Left cardiac atrium (tissue), 4 donors: ENCODE results near the gene DLD. TPM values are rescaled to one million over a fixed set of nuclear protein-coding genes. Genes with fewer than 3 reads are reported as not detected.
A peak's percentile ranks its signal among the peaks of the same experiment; 100 is the strongest.
"Not testable (repeated sequence)": the region's sequence is repeated elsewhere in the genome, so short reads cannot be mapped to it uniquely, and the experiment has no call there.

Source experiments
- ATAC-seq, 2 donors: fragments of 200-7000 bp; cut with Tn5 transposase; one replicate each; pipeline ENCODE4 v1.9.1; 2020; ENCODE audit warnings: mild to moderate bottlenecking in 2 of 2, moderate library complexity in 2 of 2
- DNase-seq: peaks from one replicate; pipeline ENCODE4 v3.0.0-alpha.2; 2020
- intact Hi-C, 2 donors: fragments of 100-400 bp; cut with DNase I; formaldehyde crosslinking; loops; one replicate each; pipeline versions ENCODE4 v1.14.1 to v1.15.1; 2022 to 2023
- total RNA-seq, 2 donors: library from RNA; stranded (reverse); fragmentation: NEBNext Ultra II Directional; extraction: Animal tissue kit (Norgen Biotek cat#: 25700); gene quantifications; one replicate each; pipeline ENCODE4 v1.2.1, GENCODE V29; 2021
- donor health status: DM: no; HTN: yes; CAD: no.
- donor health status: DM: no; HTN: yes; CAD: no; lungs with severe emphysema.
- donor health status: DM: yes; HTN: yes; CAD: no.
- donor health status: Dilated cardiomyopathy.

The DLD gene
- total RNA-seq, 2 donors from 2014 or later: 159 to 179 TPM

- intact Hi-C loops: loop anchor here (5.0 to 10.0 kb wide), 2 partner anchors 146 to 403 kb away; no protein-coding TSS in a partner anchor
- ATAC-seq (no peak), DNase-seq (no peak)
Measured at GRCh38 chr7:107870427-107871000, 20.5 kb upstream of the DLD start.

- intact Hi-C loops: loop anchor here (5.0 to 10.0 kb wide), 2 partner anchors 149 to 407 kb away; no protein-coding TSS in a partner anchor
- DNase-seq: no peak
- no peak for ATAC-seq
Measured at GRCh38 chr7:107874111-107874510, 16.9 kb upstream of the DLD start.

- DNase-seq (no peak), ATAC-seq (peak; percentile 84 to 89)
- intact Hi-C loops: loop anchor here (5.0 to 10.0 kb wide), 4 partner anchors 133 to 408 kb away; partner anchors contain the start of gene CBLL1 (in 1 of the 2)
Measured at GRCh38 chr7:107874605-107875446, 16.2 kb upstream of the DLD start.

- DNase-seq: no peak
- intact Hi-C loops: loop anchor here (5.0 to 10.0 kb wide), 3 partner anchors 135 to 270 kb away; partner anchors contain the start of gene CBLL1 (in 1 of the 2)
- ATAC-seq: no peak
Measured at GRCh38 chr7:107876916-107877315, 14.1 kb upstream of the DLD start.

GRCh38 chr7:107877731-107878382 lies 13.1 kb upstream of the DLD start:
- ATAC-seq (no peak), DNase-seq (no peak)
- intact Hi-C loops: loop anchor here (5.0 to 10.0 kb wide), 3 partner anchors 136 to 269 kb away; partner anchors contain the start of gene CBLL1 (in 1 of the 2)

- intact Hi-C loops: loop anchor here (5.0 to 10.0 kb wide), 3 partner anchors 136 to 269 kb away; partner anchors contain the start of gene CBLL1 (in 1 of the 2)
- DNase-seq (no peak), ATAC-seq (no peak)
Measured at GRCh38 chr7:107878636-107879035, 12.3 kb upstream of the DLD start.

- ATAC-seq (peak; percentile 67 to 76), DNase-seq (no peak)
- intact Hi-C loops: loop anchor here (5.0 to 10.0 kb wide), 3 partner anchors 137 to 268 kb away; partner anchors contain the start of gene CBLL1 (in 1 of the 2)
Measured at GRCh38 chr7:107879400-107880035, 11.5 kb upstream of the DLD start.

- DNase-seq: no peak
- intact Hi-C loops: no loop called here
- ATAC-seq: peak in 1 of 2 donors; percentile 67
Measured at GRCh38 chr7:107882766-107883165, 8.2 kb upstream of the DLD start.

- ATAC-seq: no peak
- intact Hi-C loops: no loop called here
- no peak for DNase-seq
Measured at GRCh38 chr7:107884066-107884818, 6.7 kb upstream of the DLD start.

GRCh38 chr7:107887827-107888226 lies 3.2 kb upstream of the DLD start:
- DNase-seq, ATAC-seq, intact Hi-C loops: not testable (repeated sequence)

- intact Hi-C loops: no loop called here
- DNase-seq: no peak
- no peak for ATAC-seq
Measured at GRCh38 chr7:107889992-107890391, 991 bp upstream of the DLD start.

GRCh38 chr7:107890493-107890961 lies 456 bp upstream of the DLD start:
- intact Hi-C loops: no loop called here
- DNase-seq: no peak
- peak in 1 of 2 donors; percentile 17 for ATAC-seq

- DNase-seq (no peak), ATAC-seq (no peak)
- intact Hi-C loops: no loop called here
Measured at GRCh38 chr7:107891636-107892366, 818 bp downstream of the DLD start.

GRCh38 chr7:107892367-107892741 lies 1.4 kb downstream of the DLD start:
- ATAC-seq, intact Hi-C loops: not testable (repeated sequence)

GRCh38 chr7:107898997-107899594 lies 8.1 kb downstream of the DLD start:
- DNase-seq: no peak
- intact Hi-C loops: no loop called here
- ATAC-seq: no peak

More at GRCh38 chr7:107892367-107892741, 1.4 kb downstream of the DLD start:
- not testable (repeated sequence) for DNase-seq

- ATAC-seq (no peak), DNase-seq (no peak)
- intact Hi-C loops: no loop called here
Measured at GRCh38 chr7:107900496-107901015, 9.6 kb downstream of the DLD start.

GRCh38 chr7:107902381-107902780 lies 11.4 kb downstream of the DLD start:
- ATAC-seq (no peak), DNase-seq (no peak)
- intact Hi-C loops: no loop called here
